ENCODE data around the gene CACNA1C. TPM values are rescaled to one million over a fixed set of nuclear protein-coding genes. Genes with fewer than 3 reads are reported as not detected.

CACNA1C gene
- total RNA-seq, 1 experiment from 2014 or later, result 3.7 TPM

GRCh38 chr12:2666846-2667245 is 614.1 kb downstream of the CACNA1C start:
- CTCF ChIA-PET, result no interaction called here
- POLR2A ChIA-PET (ENCODE audit: low non-redundant PET), result no interaction called here
- Histone ChIP-seq H3K4me1 (ENCODE audit: insufficient read depth, low read length, poor library complexity, severe bottlenecking) (no peaks in the 10 kb centered on the region), H3K9me3 (ENCODE audit: low read depth, low read length, poor library complexity, severe bottlenecking) (no peaks in the 10 kb centered on the region), H3K27me3 (replicated peaks; ENCODE audit: insufficient read depth, low read depth, low read length, poor library complexity) (no peaks in the 10 kb centered on the region), H3K27ac (ENCODE audit: low read depth, low read length, poor library complexity, severe bottlenecking) (no peak overlapping the region), H3K4me3 (ENCODE audit: low read depth, low read length, poor library complexity, severe bottlenecking) (no peak overlapping the region), H3K36me3 (ENCODE audit: insufficient read depth, low read length, poor library complexity, severe bottlenecking) (no peaks in the 10 kb centered on the region)
- no TSS peak for BruUV-seq (replicated peaks)
- no peak for DNase-seq (ENCODE audit: low spot score)
- no peak for TF ChIP-seq CTCF (conservative IDR thresholded peaks at IDR 0.05; ENCODE audit: low read depth, low read length)
- TF ChIP-seq EZH2 (IDR thresholded peaks at IDR 0.05; ENCODE audit: borderline replicate concordance, low read depth, low read length, poor library complexity, severe bottlenecking), result no peak
- intact Hi-C loops (cut with micrococcal nuclease; ENCODE audit: unreplicated experiment), result no loop called here

- H3K36me3 ChIP-seq (ENCODE audit: insufficient read depth, low read length, poor library complexity, severe bottlenecking), result no peaks in the 10 kb centered on the region
- TF ChIP-seq EZH2 (IDR thresholded peaks at IDR 0.05; ENCODE audit: borderline replicate concordance, low read depth, low read length, poor library complexity, severe bottlenecking), result no peak
- TF ChIP-seq CTCF (conservative IDR thresholded peaks at IDR 0.05; ENCODE audit: low read depth, low read length), result no peak
- no peak for DNase-seq (ENCODE audit: low spot score)
- ChIA-PET POLR2A (ENCODE audit: low non-redundant PET) (no interaction called here), CTCF (no interaction called here)
- H3K27me3 ChIP-seq (replicated peaks; ENCODE audit: insufficient read depth, low read depth, low read length, poor library complexity), result no peaks in the 10 kb centered on the region
- H3K4me1 ChIP-seq (ENCODE audit: insufficient read depth, low read length, poor library complexity, severe bottlenecking), result no peaks in the 10 kb centered on the region
- H3K27ac ChIP-seq (ENCODE audit: low read depth, low read length, poor library complexity, severe bottlenecking), result no peak overlapping the region
- no peaks in the 10 kb centered on the region for H3K9me3 ChIP-seq (ENCODE audit: low read depth, low read length, poor library complexity, severe bottlenecking)
- intact Hi-C loops (cut with micrococcal nuclease; ENCODE audit: unreplicated experiment), result no loop called here
- BruUV-seq (replicated peaks), result no TSS peak
- no peak overlapping the region for H3K4me3 ChIP-seq (ENCODE audit: low read depth, low read length, poor library complexity, severe bottlenecking)
Observed at GRCh38 chr12:2667716-2668440, 615.1 kb downstream of the CACNA1C start.

- Histone ChIP-seq H3K36me3 (ENCODE audit: insufficient read depth, low read length, poor library complexity, severe bottlenecking) (no peaks in the 10 kb centered on the region), H3K9me3 (ENCODE audit: low read depth, low read length, poor library complexity, severe bottlenecking) (no peaks in the 10 kb centered on the region), H3K4me3 (ENCODE audit: low read depth, low read length, poor library complexity, severe bottlenecking) (no peak overlapping the region), H3K27ac (ENCODE audit: low read depth, low read length, poor library complexity, severe bottlenecking) (no peak overlapping the region), H3K27me3 (replicated peaks; ENCODE audit: insufficient read depth, low read depth, low read length, poor library complexity) (no peaks in the 10 kb centered on the region), H3K4me1 (ENCODE audit: insufficient read depth, low read length, poor library complexity, severe bottlenecking) (no peaks in the 10 kb centered on the region)
- intact Hi-C loops (cut with micrococcal nuclease; ENCODE audit: unreplicated experiment), result no loop called here
- ChIA-PET POLR2A (ENCODE audit: low non-redundant PET) (no interaction called here), CTCF (no interaction called here)
- no peak for DNase-seq (ENCODE audit: low spot score)
- TF ChIP-seq CTCF (conservative IDR thresholded peaks at IDR 0.05; ENCODE audit: low read depth, low read length), result no peak
- TF ChIP-seq EZH2 (IDR thresholded peaks at IDR 0.05; ENCODE audit: borderline replicate concordance, low read depth, low read length, poor library complexity, severe bottlenecking), result no peak
- BruUV-seq (replicated peaks), result no TSS peak
Observed at GRCh38 chr12:2668816-2669215, 616.0 kb downstream of the CACNA1C start.

All from A673 (cell line).